Caco-2 (cell line): ENCODE results near the gene MCAM. TPM values are rescaled to one million over a fixed set of nuclear protein-coding genes. Genes with fewer than 3 reads are reported as not detected.

ENCODE experiments used
- BruUV-seq: library from RNA; stranded (reverse); fragments of 400-500 nt; replicated peaks from 2 replicates; lab custom pipeline; 2021; lab: Mats Ljungman, UMichigan
- CTCF ChIA-PET: fragments of 300-600 bp; sonication (Branson Sonifier 250); formaldehyde crosslinking; loops from one replicate; lab custom pipeline; 2022; ENCODE audit warnings: antibody characterized with exemption; lab: Charles Lee
- POLR2A ChIA-PET: fragments of 300-600 bp; sonication (Branson Sonifier 250); formaldehyde crosslinking; loops from one replicate; lab custom pipeline; 2022; ENCODE audit warnings: antibody characterized with exemption; lab: Charles Lee
- DNase-seq, 2 experiments: peaks; one replicate each; pipeline versions ENCODE4 v3.0.0 to v3.0.0-alpha.2; 2020 to 2022
- H3K27me3 ChIP-seq: replicated peaks from 2 replicates; pipeline ENCODE4 v1.6.0; 2011; ENCODE audit warnings: low read length; ENCODE audit not compliant: control insufficient read depth, insufficient read depth
- H3K36me3 ChIP-seq: 2 replicates; pipeline ENCODE4 v1.5.1; 2011; ENCODE audit warnings: low read length; ENCODE audit not compliant: control insufficient read depth, insufficient read depth
- H3K4me1 ChIP-seq: fragments of 250-450 bp; sonication (Bioruptor Pico); 2 replicates; pipeline ENCODE4 v1.5.1; 2020; ENCODE audit warnings: mild to moderate bottlenecking
- H3K4me3 ChIP-seq: 2 replicates; pipeline ENCODE4 v1.5.1; 2011; ENCODE audit warnings: low read depth, mild to moderate bottlenecking, control low read depth, low read length
- H3K9me3 ChIP-seq: fragments of 250-450 bp; sonication (Bioruptor Pico); 2 replicates; pipeline ENCODE4 v1.5.1; 2020; ENCODE audit warnings: mild to moderate bottlenecking, moderate library complexity
- H3K27ac Mint-ChIP-seq: one replicate; pipeline ENCODE4 v1.8.0; 2022; ENCODE audit warnings: mixed read lengths; ENCODE audit not compliant: unreplicated experiment
- H3K27me3 Mint-ChIP-seq: one replicate; pipeline ENCODE4 v1.8.0; 2022; ENCODE audit warnings: mixed read lengths; ENCODE audit not compliant: insufficient read depth, unreplicated experiment
- H3K36me3 Mint-ChIP-seq: one replicate; pipeline ENCODE4 v1.8.0; 2022; ENCODE audit warnings: mild to moderate bottlenecking, mixed read lengths; ENCODE audit not compliant: insufficient read depth, unreplicated experiment
- H3K4me1 Mint-ChIP-seq: one replicate; pipeline ENCODE4 v1.8.0; 2022; ENCODE audit warnings: low read depth, mixed read lengths; ENCODE audit not compliant: unreplicated experiment
- H3K4me3 Mint-ChIP-seq: one replicate; pipeline ENCODE4 v1.8.0; 2022; ENCODE audit warnings: mild to moderate bottlenecking, moderate library complexity, mixed read lengths; ENCODE audit not compliant: unreplicated experiment
- H3K9me3 Mint-ChIP-seq: one replicate; pipeline ENCODE4 v1.8.0; 2022; ENCODE audit warnings: mixed read lengths; ENCODE audit not compliant: unreplicated experiment
- CTCF ChIP-seq, 2 experiments: fragments of 200-600 bp in 1 of 2; IDR thresholded peaks; 1 replicate in 1 of 2; 2 replicates in 1 of 2; pipeline versions ENCODE4 v1.5.1 to v1.8.0; 2011 to 2022; ENCODE audit warnings: antibody characterized with exemption in 1 of 2, control low read depth in 1 of 2, inconsistent platforms in 1 of 2, low read depth in 1 of 2, low read length in 1 of 2, mild to moderate bottlenecking in 1 of 2, moderate library complexity in 1 of 2; ENCODE audit not compliant: insufficient read depth in 1 of 2, severe bottlenecking in 1 of 2, unreplicated experiment in 1 of 2
- intact Hi-C: fragments of 100-400 bp; cut with micrococcal nuclease; formaldehyde crosslinking; loops from one replicate; pipeline ENCODE4 v1.10.0; 2022; ENCODE audit not compliant: unreplicated experiment
- total RNA-seq: library from RNA; stranded (reverse); gene quantifications from 2 replicates; pipeline ENCODE4 v1.2.3, GENCODE V29; 2022

Gene MCAM
- total RNA-seq, 1 experiment from 2014 or later = 9.8 TPM

- no peak for DNase-seq
- no peak overlapping the region for H3K27ac Mint-ChIP-seq
- TF ChIP-seq CTCF (IDR thresholded peaks at IDR 0.05; ENCODE audit: insufficient read depth in 1 of 2, low read depth in 1 of 2, low read length in 1 of 2, severe bottlenecking in 1 of 2, unreplicated experiment in 1 of 2) = no peak
- Histone ChIP-seq H3K4me3 (no peak overlapping the region), H3K4me1 (peaks cover 4% of the 10 kb centered on the region), H3K36me3 (peaks cover 2% of the 10 kb centered on the region; the same call in 1 of the 2 replicates), H3K9me3 (no peaks in the 10 kb centered on the region), H3K27me3 (no peaks in the 10 kb centered on the region)
- CTCF ChIA-PET = interaction anchor here (0.6 to 1.7 kb wide), 2 partner anchors 9 to 41 kb away, joined by 4 read pairs; no protein-coding TSS in a partner anchor
- H3K9me3 Mint-ChIP-seq = no peaks in the 10 kb centered on the region
- peaks cover 4% of the 10 kb centered on the region for H3K27me3 Mint-ChIP-seq
- POLR2A ChIA-PET = no interaction called here
- peaks cover 12% of the 10 kb centered on the region for H3K36me3 Mint-ChIP-seq
- intact Hi-C loops = no loop called here
- H3K4me1 Mint-ChIP-seq = no peaks in the 10 kb centered on the region
- no peak overlapping the region for H3K4me3 Mint-ChIP-seq
- no TSS peak for BruUV-seq
Measured at GRCh38 chr11:119330237-119330636, 13.3 kb upstream of the MCAM start.

- Histone ChIP-seq H3K36me3 (peaks cover 2% of the 10 kb centered on the region; the same call in 1 of the 2 replicates), H3K4me3 (no peak overlapping the region), H3K27me3 (no peaks in the 10 kb centered on the region), H3K9me3 (no peaks in the 10 kb centered on the region), H3K4me1 (no peaks in the 10 kb centered on the region)
- H3K27ac Mint-ChIP-seq = no peak overlapping the region
- no peak for TF ChIP-seq CTCF (IDR thresholded peaks at IDR 0.05; ENCODE audit: insufficient read depth in 1 of 2, low read depth in 1 of 2, low read length in 1 of 2, severe bottlenecking in 1 of 2, unreplicated experiment in 1 of 2)
- ChIA-PET CTCF (interaction anchor here (0.9 kb wide), 1 partner anchor 9 kb away, joined by 3 read pairs; no protein-coding TSS in a partner anchor), POLR2A (no interaction called here)
- H3K27me3 Mint-ChIP-seq = peaks cover 4% of the 10 kb centered on the region
- BruUV-seq = no TSS peak
- intact Hi-C loops = no loop called here
- H3K36me3 Mint-ChIP-seq = peaks cover 6% of the 10 kb centered on the region
- H3K9me3 Mint-ChIP-seq = no peaks in the 10 kb centered on the region
- H3K4me1 Mint-ChIP-seq = no peaks in the 10 kb centered on the region
- no peak overlapping the region for H3K4me3 Mint-ChIP-seq
- no peak for DNase-seq
Measured at GRCh38 chr11:119329320-119329719, 12.4 kb upstream of the MCAM start.

- DNase-seq = peak in 1 of 2 experiments; percentile 29
- no peak overlapping the region for H3K4me3 Mint-ChIP-seq
- no peaks in the 10 kb centered on the region for H3K4me1 Mint-ChIP-seq
- no peak overlapping the region for H3K27ac Mint-ChIP-seq
- Histone ChIP-seq H3K36me3 (no peaks in the 10 kb centered on the region), H3K27me3 (no peaks in the 10 kb centered on the region), H3K4me1 (peaks cover 18% of the 10 kb centered on the region), H3K4me3 (no peak overlapping the region), H3K9me3 (no peaks in the 10 kb centered on the region)
- intact Hi-C loops = no loop called here
- H3K27me3 Mint-ChIP-seq = no peaks in the 10 kb centered on the region
- H3K36me3 Mint-ChIP-seq = no peaks in the 10 kb centered on the region
- BruUV-seq = no TSS peak
- ChIA-PET CTCF (interaction anchor here (0.6 to 4.1 kb wide), 9 partner anchors 9 to 222 kb away, joined by 3 to 30 read pairs (median 3); partner anchors contain the start of genes DPAGT1 and RNF26), POLR2A (interaction anchor here (0.8 kb wide), 1 partner anchor 14 kb away, joined by 18 read pairs; no protein-coding TSS in a partner anchor)
- H3K9me3 Mint-ChIP-seq = no peaks in the 10 kb centered on the region
- TF ChIP-seq CTCF (IDR thresholded peaks at IDR 0.05; ENCODE audit: insufficient read depth in 1 of 2, low read depth in 1 of 2, low read length in 1 of 2, severe bottlenecking in 1 of 2, unreplicated experiment in 1 of 2) = no peak
Measured at GRCh38 chr11:119324189-119324588, 7.3 kb upstream of the MCAM start.
